NCI-H2029 treated with DMSO at 0.1 percent for 48 hours (cell line): ENCODE data around the gene CTNNB1.

Source experiments
- DNase-seq: peaks from one replicate; lab custom pipeline; 2025; lab: John Stamatoyannopoulos, UW

The CTNNB1 gene

DNA sequence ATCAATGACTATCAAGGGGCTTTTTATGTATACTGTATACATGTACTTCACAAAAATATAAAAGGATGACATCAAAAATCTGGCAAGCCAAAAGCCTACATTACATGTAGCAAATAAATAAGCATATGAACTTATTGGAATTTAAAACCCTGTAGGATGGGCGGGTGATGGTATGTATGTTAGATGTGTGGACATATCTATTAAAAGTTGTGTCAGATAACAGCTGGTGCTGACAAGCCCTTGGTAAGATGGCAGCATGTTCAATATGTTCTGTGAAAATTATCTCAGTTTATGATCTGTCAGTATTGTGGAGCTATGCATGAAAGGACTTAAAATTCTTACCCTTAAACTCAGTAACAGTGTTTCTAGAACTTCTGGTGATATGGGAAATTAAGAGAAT, 20.1 kb downstream of the CTNNB1 start:
- no peak for DNase-seq

DNA sequence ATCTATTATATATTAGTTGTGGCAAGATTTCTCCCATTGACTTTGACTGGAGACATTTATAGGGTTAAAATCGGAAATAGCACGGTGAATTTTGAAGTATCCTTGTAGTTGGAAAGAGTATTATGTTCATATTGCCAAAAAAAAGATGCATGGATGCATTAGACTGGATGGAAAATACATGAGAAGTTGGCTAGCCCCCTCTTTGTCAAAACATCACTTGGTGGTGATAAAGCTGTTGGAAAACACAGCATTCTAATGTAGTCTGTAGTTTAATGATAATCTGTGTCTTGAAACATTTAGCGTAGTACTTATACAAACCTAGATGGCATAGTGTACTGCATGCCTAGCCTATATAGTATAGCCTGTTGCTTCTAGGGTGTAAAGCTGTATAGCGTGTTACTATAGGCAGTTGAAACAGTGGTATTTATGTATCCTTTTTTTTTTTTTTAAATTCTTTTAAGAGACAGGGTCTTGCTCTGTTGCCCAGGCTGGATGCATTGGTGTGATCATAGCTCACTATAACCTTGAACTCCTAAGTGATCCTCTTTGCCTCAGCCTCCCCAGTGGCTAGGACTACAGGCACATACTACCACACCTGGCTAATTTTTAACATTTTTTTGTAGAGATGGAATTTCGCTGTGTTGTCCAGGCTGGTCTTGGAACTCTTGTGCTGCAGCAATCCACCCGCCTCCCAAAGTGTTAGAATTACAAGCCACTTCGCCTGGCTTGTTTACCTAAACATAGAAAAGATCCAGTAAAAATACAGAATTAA, 21.8 kb downstream of the CTNNB1 start:
- no peak for DNase-seq

DNA sequence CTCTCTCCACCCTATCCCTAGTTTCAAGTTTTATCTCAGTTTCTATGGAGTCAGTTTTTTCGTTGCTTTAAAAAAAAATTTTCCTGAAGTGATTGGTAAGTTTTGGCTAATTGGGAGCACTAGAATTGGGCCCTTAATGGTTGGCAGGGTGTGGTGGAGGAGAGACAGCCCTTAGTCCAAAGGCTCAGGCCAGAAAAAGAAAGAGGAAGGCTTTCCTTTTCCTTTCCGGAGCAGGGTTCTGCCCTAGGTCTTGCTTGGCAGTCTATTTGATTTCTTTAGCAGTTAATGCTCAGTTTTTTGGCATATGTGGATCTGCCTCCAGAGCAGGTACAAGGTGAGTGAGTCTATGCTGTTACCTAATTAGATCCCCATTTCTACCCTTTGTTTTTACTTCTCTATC, 22.7 kb downstream of the CTNNB1 start:
- no peak for DNase-seq

GRCh38 chr3:41222501-41222900, 23.2 kb downstream of the CTNNB1 start:
- DNase-seq, result no peak

GRCh38 chr3:41223078-41223477, 23.8 kb downstream of the CTNNB1 start:
- DNase-seq, result no peak

GRCh38 chr3:41223691-41224090, 24.4 kb downstream of the CTNNB1 start:
- DNase-seq, result no peak

GRCh38 chr3:41224120-41224806, 25.0 kb downstream of the CTNNB1 start:
- DNase-seq, result no peak

DNA sequence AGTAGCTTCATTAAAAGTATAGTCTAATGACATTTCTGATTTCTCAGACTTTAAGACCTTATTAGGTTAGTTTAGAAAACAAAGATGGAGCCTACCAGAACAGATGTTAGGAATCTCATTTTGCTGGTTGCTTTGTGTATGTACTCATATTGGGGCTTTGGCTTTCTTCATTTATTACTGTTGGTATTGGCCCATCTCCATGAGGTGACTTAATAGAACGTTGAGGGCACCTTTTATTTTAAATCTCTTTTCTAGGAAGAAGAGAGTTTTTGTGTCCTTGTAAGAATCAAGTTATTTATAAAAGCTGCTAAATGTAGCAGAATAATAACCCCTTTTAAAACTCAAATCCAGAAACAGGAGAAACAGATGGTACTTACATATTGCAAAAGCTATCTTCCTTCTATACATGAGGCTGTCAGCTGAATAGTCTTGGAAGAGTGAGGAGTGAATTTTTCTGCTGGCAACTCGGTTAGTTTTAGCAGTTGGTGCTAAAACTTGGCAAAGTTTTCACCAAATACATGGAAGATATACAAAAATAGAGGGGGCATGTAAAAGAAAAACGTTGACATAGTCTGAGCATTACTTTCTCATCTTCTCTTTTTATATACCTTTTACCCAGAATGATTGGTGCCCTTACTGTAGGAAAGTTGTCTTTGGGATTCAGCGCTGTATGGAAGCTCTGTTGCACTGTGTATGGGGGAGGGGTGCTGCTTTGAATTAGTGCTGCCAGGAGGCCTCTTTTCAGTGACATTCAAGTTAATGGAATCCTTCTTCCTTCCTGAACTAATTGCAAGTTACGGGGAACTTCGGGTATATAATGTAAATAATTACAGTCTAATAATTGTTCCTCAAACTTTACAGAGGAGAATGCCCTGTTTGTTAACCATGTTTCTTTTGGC, 35.8 kb downstream of the CTNNB1 start:
- DNase-seq, result peak; percentile 7

- no peak for DNase-seq
Measured at GRCh38 chr3:41236228-41236627, 36.9 kb downstream of the CTNNB1 start.

DNA sequence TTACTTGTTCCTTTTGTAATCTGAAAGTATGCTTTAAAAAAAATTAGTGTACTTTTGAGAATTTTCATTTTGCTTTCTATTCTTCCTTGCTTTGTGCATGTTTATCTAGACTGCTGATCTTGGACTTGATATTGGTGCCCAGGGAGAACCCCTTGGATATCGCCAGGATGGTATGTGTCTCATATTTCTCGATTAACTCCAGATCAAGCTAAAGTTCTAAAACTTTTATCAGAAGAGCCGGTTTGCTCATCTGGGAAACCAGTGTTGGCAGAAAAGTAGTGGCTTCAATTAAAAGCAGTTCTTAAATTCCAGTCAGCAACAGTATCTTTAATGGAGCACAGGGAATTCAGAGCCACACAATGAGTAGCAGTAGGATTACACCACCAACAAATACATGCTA, 38.6 kb downstream of the CTNNB1 start:
- DNase-seq, result no peak

- DNase-seq, result no peak
Measured at GRCh38 chr3:41239587-41239986, 40.3 kb downstream of the CTNNB1 start.

GRCh38 chr3:41241161-41241560, 41.9 kb downstream of the CTNNB1 start:
- no peak for DNase-seq

DNA sequence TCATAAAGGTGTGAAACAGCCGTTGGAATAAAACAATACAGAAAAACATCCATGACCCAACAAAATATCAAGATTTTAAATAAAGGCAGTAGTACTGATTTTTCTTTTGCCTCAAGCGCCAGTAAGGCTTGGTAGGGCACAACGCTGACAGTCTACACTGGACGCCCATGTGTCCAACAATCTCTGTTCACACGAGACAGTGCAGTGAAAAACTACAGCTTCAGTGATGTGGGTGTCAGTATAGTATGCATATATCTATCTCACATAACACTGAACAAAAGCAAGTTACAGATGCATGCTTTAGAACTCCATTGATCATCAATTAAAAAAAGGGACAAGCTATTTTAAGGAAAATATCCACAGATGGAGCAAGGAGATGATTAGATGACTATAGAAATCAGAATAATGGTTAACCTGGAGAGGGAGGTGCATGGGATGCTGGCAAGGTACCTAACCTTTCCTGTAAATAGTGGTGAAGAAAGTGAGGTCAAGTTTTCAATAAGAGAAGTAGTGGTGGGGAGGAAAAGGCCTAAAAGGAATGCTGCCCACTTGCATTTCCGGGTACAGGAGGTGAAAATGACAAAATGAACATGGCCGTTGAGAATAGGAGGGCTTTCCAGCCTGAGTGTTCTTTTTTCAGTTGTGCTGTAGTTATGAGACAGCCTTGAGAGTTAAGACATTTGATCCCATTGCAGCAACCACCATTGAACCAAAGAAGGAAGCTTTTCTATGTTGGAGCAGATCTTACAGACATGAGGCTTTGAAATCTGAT, 42.7 kb downstream of the CTNNB1 start:
- DNase-seq, result no peak

DNA sequence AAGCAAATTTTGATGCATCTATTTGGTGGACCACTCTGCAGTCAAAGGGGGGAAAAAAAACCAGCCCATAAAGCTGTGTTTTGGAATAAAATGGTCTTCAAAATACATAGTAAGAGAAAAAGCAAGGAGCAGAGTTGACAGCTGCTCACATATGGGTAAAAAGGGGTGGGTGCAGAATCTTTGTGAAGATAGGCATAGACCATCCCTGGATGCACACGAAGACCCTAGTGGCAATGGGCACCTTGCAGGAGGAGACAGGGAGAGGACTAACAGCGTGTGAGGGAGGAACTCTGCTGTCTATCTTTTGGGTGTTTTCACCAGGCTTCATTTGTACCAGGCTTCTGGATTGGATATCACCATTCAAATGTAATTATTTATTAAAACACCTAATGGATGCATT, 43.9 kb downstream of the CTNNB1 start:
- no peak for DNase-seq

DNA sequence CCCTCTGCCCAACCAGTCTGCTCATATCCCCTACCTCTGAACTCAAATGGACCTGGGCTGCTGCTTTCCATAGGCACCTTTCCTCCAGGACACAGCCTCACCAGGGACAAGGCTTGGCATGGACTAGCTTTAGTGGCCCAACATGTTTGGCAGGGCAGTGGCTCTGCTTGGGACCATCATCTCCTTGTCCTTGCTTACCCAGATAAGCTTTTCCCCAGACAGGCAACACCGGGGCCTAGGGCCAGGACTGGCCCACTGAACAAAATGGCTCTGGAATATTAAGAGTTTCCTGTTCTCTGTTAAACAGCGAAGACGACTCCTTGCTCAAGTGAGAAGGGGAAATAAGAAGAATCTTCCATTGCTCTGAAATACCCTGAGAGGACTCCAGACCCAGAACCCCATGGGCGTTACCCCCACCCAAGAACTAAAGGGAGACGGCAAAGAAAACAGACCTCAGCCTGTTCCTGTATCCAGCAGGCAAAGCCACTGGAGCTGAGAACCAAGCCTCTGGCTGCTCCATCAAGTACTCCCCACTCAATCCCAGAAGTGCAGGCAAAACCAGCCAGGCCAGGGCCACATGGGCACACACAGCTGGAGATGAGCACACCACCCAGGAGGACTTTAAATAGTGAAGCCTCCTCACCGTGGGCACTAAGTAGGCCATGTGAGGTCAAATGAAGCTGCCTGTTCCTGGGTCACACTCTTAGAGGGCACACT, 45.5 kb downstream of the CTNNB1 start:
- no peak for DNase-seq

- no peak for DNase-seq
Measured at GRCh38 chr3:41247055-41248004, 48.0 kb downstream of the CTNNB1 start.

GRCh38 chr3:41248525-41248924, 49.2 kb downstream of the CTNNB1 start:
- DNase-seq, result no peak

GRCh38 chr3:41249318-41249717, 50.0 kb downstream of the CTNNB1 start:
- DNase-seq, result no peak

- DNase-seq, result no peak
Measured at GRCh38 chr3:41250825-41251224, 51.5 kb downstream of the CTNNB1 start.

DNA sequence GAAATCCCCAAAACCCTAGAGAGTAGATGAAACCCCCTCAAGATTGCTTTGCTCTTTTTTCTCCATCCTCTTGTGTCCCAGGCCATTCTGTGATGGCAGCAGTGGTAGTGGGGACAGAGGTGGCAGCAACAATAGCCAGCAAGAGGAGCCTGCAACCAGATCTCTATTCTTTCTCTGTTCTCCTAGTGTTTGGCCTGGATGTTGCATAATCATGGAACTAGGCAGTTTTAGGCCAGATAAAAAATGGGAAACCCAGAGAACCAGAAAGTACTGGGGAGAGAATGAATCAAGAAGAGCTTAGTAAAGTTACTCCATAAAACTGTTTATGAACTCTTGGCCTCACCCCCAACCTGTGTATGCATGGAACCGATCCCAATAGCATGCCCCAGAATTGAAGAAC, 52.3 kb downstream of the CTNNB1 start:
- DNase-seq, result no peak
